GM12875 (cell line): Measurements from ENCODE around the gene HAP1.

Experiments
- H3K4me3 ChIP-seq: one replicate; pipeline ENCODE4 v1.5.1; 2011; ENCODE audit warnings: low read depth, low read length, control low read depth
- CTCF ChIP-seq: IDR thresholded peaks from 2 replicates; pipeline ENCODE4 v1.5.1; 2011; ENCODE audit warnings: low read depth, mild to moderate bottlenecking, control low read depth, inconsistent platforms, low read length, moderate library complexity, borderline replicate concordance; ENCODE audit not compliant: insufficient read depth

Gene HAP1

GRCh38 chr17:41775394-41776226 lies 41.2 kb upstream of the HAP1 start:
- no peak overlapping the region for H3K4me3 ChIP-seq
- TF ChIP-seq CTCF = no peak

- no peak for TF ChIP-seq CTCF
- no peak overlapping the region for H3K4me3 ChIP-seq
Observed at GRCh38 chr17:41773731-41774193, 39.3 kb upstream of the HAP1 start.

GRCh38 chr17:41773190-41773588 lies 38.7 kb upstream of the HAP1 start:
- H3K4me3 ChIP-seq = no peak overlapping the region
- no peak for TF ChIP-seq CTCF

- no peak overlapping the region for H3K4me3 ChIP-seq
- TF ChIP-seq CTCF = no peak
Observed at GRCh38 chr17:41772586-41773189, 38.2 kb upstream of the HAP1 start.

GRCh38 chr17:41772218-41772585 lies 37.8 kb upstream of the HAP1 start:
- no peak for TF ChIP-seq CTCF
- H3K4me3 ChIP-seq = no peak overlapping the region

GRCh38 chr17:41771389-41772206 lies 37.2 kb upstream of the HAP1 start:
- peak overlapping the region; percentile 57 for H3K4me3 ChIP-seq

More at GRCh38 chr17:41771389-41772206, 37.2 kb upstream of the HAP1 start:
- no peak for TF ChIP-seq CTCF
